GM18868 (cell line): ENCODE measurements around the gene NFU1.

ENCODE experiments used
- ATAC-seq: cut with Tn5 transposase; IDR thresholded peaks from one replicate; pipeline ENCODE4 v1.9.1; 2021; ENCODE audit warnings: mild to moderate bottlenecking, moderate library complexity; ENCODE audit not compliant: unreplicated experiment

Gene NFU1

DNA sequence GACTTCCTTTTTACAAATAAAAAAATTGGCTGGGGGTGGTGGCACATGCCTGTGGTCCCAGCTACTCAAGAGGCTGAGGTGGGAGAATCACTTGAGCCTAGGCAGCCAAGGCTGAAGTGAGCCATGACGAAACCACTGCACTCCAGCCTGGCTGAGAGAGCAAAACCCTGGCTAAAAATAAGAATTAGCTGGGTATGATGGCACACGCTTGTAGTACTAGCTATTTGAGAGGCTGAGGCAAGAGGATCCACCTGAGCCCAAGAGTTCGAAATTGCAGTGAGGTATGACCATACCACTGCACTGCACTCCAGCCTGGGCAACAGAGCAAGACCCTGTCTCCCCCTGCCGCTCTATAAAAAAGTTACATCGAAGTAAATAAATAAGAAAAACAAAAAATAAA is 83.9 kb downstream of the NFU1 start:
- no peak for ATAC-seq

DNA sequence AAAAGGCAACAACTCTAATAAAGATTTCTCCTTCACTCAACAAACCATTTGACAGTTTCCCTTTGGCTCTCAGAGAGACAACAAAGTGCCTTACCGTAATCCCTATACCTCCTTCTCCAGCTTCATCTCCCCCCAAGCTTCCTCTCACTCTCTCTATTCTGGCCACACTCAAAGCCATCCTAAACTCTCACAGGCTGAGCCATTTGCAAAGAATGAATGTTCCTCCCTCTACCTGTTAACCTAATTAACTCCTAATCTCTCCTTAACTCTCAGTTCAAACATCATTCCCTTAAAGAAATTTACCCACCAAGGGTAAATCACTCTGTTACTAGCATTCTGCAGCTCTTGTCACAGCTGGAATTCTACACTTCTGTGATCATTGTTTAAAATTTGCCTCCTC is 88.5 kb downstream of the NFU1 start:
- no peak for ATAC-seq
